Right lung (tissue), 5 donors: ENCODE results near the gene BTBD3. TPM values are rescaled to one million over a fixed set of nuclear protein-coding genes. Genes with fewer than 3 reads are reported as not detected.

Experiments used
- DNase-seq, 2 donors: peaks; one replicate each; pipeline ENCODE4 v3.0.0-alpha.2; 2013
- polyA plus RNA-seq, 5 donors: library from polyadenylated mRNA; unstranded; fragments of 120-200 nt; gene quantifications; one replicate each; pipeline versions ENCODE4 v1.2.1 to v1.2.3, GENCODE V29; 2013; ENCODE audit warnings: inconsistent platforms in 1 of 5, low replicate concordance in 1 of 5; ENCODE audit not compliant: insufficient read length in 5 of 5, insufficient read depth in 1 of 5

The BTBD3 gene
- polyA plus RNA-seq, 5 donors: 48.2 to 74.5 (median 66.2) TPM

DNA sequence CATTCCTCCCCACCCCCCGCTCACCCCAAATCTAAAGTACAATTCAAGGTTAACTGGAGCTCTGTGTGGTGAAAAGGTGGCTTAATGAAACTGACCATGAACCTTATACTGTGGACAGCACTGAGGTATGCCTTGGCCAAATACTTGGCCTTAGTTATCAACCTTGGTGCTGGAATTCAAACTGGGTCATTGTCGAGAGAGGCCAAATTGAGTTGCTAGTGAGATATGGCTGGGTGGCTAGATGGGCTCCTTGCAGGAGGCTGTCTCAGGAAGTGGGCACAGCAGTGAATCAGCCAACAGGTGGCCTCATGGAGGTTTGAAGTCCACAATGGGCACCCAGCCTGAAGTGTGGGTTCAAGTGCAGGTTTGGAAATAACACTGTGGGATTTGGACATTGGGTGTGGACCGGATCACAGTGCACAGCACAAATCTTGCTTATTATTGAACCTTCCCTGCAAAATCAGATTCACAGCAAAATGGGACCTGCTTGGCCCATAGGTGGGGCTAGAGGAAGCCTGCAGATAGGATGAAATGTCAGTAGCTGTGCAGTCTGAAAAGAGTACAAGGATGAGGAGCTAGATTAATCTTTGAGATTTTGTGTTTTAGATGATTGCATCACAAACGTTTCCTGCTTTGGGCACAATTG is 5.6 kb upstream of the BTBD3 start:
- no peak for DNase-seq

DNA sequence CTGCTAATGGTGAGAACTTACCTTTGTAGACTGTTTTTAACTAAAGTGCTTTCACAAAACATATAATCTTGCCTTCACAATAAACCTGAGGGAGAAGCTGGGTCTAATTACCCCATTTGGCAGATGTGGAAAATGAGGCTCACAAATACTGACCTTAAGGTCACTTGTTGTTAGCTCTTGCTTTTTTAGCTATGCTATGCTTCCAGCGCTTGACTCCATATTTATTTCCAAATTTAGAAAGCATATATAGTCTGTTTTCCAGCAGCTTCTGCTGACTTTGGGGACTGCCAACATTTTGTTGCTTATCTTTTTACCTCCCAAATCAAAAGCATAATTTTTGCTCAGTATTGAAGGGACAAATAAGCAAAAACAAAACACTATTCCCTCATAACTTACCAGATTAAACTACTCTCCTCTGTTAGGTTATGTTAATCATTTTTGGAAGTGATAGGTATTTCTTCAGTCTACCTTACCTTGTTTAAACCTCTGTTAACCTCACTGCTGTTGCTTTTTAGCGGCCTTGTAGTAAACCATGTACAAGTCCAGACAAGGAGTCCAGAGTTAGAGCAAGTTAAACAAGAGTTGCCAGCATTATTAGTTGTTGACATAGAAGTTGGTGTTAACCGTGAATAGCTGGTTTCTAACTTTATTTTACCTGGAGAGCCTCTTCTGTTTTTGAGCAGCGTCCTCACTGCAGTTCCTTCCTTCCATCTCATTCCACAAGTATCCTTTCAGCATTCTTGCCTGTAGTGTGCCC is 4.9 kb upstream of the BTBD3 start:
- no peak for DNase-seq

DNA sequence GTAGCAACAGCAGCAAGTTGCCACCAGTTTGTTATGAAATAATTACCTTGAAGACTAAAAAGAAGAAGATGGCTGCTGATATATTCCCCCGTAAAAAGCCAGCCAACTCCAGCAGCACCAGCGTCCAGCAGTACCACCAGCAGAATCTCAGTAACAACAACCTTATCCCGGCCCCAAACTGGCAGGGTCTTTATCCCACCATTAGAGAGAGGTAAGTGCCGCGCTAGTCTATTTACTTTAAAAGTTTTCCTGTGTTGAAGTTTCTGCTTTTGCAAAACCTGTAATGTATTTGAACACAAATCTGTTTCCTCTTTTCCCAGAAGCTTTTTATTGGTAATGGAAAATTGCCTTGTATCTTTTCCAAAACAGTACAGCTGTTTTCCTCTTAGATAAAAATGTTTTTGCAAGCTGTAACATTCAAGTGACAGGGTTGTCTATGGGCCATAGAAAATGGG is 725 bp downstream of the BTBD3 start:
- peak; percentile 53 to 63 for DNase-seq

- DNase-seq: peak; percentile 51 to 65
These were observed 1.3 kb downstream of the BTBD3 start for GRCh38 chr20:11918981-11919380.

- DNase-seq: no peak
These were observed 1.9 kb downstream of the BTBD3 start for GRCh38 chr20:11919581-11919980.

DNA sequence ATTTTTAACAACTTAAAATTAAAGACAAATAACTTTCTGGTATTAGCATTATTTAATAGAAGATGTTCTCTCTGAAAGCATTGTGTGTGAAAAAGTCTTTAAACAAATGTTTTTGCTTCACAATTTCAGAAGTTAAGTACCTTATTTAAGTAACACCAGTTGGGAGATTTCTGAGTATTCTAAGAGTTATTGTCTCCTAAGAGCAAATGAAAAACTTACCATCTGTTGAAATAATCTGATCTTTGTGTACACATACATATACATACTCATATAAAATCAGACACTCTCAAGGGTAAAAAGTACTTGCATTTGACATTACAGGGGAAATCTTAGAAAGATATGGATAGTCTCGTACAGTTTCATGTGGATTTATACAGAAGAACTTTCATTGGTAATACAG is 2.4 kb downstream of the BTBD3 start:
- no peak for DNase-seq

DNA sequence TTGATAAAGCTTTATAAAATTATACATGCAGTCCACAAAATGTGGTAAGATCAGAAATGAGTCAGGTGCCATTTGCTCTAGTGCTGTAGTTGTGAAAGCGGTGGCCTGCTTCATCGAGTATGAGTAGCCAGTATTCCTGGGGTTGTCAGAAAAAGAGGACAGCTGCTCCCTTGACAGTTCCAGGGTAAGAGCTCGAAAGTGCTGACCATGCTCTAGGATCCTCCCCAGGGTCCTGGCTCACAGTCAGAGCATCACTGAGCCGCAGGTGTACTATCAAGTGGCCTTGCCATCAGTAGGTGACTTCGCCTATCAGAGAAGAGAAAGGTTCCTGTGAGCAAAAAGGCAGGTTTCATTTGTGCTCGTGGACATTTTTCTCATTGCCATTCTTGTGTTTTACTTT is 3.6 kb downstream of the BTBD3 start:
- DNase-seq: no peak

DNA sequence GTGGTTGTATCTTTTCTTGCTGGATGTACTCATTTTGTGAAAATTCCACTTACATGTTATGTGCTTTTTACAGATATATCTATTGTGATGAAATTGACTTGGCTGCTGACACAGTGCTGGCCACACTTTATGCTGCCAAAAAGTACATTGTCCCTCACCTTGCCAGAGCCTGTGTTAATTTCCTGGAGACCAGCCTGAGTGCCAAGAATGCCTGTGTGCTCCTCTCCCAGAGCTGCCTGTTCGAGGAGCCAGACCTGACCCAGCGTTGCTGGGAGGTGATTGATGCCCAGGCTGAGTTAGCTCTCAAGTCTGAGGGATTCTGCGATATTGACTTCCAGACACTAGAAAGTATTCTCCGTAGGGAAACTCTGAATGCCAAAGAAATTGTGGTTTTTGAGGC is 4.9 kb downstream of the BTBD3 start:
- DNase-seq: no peak

DNA sequence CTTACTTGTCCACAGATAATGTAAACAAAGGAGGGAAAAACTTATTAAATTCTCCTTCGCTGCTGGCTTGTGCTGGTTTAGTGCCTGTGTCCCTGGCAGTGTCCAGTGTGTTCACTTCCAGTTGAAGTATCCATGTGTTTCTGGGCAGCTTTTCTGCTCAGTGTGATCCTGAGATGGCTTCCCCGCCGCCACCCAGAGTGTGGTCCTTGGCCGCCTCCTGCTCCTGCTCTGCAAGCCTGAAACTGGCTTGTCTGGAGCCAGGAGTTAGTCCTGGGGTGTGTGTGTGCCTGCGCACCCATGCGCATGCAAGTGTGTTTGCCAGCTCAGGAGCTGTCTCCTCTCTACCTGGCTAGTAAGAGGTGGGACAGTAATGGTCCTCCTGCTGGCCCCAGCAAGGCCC is 7.2 kb downstream of the BTBD3 start:
- no peak for DNase-seq

GRCh38 chr20:11926292-11926998 is 8.8 kb downstream of the BTBD3 start:
- DNase-seq: no peak

DNA sequence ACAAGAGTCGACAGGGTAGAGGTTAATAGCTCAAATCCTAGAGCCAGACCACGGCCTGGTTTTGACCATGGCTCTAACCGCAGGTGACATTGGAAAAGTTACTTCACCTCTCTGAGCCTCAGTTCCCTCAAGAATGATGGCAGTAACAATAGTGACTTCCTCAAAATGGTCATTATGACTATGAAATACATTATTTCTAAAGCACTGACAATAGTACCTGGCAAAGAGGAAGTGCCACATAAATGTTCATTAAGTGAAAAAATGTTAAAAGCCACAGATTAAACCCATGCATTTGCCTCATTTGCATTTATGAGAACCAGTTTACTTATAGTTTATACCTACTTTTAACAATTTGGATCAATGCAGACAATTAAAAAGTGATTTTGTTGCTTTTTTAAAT is 12.3 kb downstream of the BTBD3 start:
- no peak for DNase-seq

DNA sequence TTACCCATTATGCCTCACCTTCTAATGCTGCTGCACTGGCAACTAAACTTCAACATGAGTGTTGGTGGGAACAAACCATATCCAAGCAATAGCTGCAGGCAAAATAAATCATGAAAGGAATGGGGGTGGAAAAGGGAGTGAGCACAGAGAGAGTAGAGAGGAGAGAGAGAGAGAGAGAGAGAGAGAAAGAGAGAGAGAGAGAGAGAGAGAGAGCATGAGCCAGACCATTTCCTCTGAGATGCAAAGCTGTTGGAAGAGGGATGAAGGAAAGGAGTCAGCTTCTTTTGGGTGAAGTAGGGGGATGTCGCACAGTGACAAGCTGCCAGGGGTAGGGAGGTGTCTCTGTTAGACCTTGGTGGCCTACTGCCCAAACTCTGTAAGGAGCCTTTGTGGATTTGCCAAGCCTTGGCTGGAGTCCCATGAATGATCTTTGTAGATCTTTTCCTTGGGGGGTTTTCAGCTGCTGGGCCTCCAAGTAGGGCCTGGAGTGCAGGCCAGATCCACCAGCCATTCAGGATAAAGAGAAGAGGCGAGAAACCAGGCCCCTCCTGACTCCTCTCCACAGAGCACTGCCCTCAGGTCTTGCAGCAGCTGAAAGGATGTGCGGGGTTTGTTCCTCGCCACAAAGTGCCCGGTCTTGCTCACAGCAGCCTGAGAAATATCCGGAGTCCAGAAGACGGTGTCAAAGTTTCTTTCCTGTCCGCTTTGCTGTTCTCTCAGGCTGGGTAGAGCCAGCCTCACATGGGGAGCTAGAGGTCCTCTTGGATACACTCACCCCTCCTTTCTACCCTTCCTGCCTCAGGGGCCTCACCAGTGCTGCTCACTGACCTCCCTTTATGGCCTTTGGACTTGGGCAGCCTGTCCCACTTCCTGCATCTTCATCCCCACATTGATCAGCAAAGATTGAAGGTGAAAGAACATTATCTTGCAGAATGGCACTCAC is 17.8 kb downstream of the BTBD3 start:
- peak in 1 of 2 donors; percentile 29 for DNase-seq

DNA sequence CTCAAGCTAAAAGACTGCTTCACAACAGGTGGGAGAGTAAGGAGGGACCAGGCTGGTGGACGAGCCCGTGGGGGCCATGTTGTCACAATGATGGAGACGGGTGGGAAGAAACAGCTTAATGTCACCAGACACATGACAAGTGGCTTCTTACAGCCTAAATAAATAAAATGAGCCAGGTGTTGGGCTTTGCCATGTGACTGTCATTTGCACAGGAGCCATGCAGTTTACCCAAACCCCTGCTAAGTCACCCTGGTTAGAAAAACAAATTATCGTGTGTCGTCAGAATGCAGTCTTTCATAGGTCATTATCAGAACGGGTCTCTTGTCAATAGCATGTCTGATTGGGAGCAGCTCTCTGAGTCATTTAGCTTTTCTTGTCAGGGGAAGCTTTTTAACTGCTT is 18.5 kb downstream of the BTBD3 start:
- DNase-seq: no peak

DNA sequence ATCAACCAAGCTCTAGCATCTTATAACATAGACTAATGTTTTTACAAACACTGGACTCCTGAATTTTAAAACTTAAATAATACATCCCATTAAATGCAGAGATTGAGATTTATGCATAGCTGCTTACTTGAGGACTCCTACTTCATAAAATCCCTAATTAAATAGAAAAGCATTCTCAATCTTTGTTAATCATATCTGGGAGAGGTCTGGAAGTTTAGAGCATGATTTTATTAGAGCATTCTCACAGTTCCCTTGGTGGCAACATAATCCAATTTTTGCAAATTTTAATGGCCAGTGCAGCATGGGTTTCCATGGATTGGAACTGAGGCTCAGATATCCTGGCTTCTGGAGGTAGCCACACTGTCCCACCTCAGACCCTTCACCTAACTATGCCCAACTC is 19.5 kb downstream of the BTBD3 start:
- no peak for DNase-seq

GRCh38 chr20:11941593-11942246 is 24.0 kb downstream of the BTBD3 start:
- DNase-seq: no peak

DNA sequence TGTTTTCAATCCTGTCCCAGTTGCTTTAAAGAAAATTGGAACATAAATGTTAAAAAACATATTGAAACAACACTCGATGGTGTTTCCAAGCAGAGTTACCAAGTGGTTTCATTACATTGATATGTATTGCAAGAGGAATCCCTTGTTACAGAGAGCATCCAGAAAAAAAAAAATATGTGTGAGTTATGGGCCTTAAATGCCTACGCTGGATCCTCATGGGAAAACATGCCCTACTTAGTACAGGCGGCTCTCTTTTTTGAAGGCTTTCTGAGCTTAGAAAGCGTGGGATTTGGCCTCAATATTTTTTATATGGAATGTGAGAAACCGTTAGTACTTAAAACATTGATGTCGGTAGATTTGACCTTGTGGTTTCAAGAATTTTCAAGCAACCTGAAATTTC is 26.1 kb downstream of the BTBD3 start:
- no peak for DNase-seq

- DNase-seq: no peak
These were observed 31.1 kb downstream of the BTBD3 start for GRCh38 chr20:11948806-11949205.

DNA sequence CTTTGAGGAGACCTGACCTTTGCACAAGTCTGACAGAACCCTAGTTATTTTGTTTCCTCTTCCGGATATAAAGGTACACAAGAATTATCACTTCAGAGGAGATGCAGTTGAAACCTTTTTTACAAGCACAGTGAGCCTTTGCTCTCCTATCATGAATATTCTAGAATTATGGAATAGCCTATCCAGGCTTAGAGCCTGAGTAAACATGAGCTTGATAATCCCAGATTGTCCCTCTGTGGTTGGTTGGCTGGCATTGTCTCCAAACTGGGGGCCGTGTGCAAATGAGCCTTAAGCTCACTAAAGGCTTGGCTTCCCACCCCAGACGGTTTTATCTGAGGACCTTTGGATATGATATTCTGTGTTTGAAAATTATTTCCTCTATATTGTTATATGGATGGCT is 32.0 kb downstream of the BTBD3 start:
- DNase-seq: no peak

- DNase-seq: no peak
These were observed 34.0 kb downstream of the BTBD3 start for GRCh38 chr20:11951696-11952095.

DNA sequence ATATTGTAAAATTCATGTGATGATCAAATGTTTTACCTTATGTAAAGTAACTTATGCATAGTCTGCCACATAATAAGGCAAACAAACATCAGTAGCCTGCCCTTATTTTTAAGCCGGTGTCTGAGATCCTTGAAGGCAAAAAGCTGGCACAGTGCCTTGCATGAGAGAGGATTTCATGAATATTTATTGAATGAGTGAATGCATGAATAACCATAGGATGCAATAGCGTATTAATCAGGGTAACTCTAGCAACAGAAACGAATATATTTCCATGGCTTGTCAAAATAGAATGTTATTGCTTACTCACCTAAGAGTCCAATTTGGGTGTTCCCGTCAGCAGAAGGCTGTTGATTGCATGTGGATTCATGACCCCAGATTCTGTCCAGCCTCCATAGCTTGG is 34.9 kb downstream of the BTBD3 start:
- DNase-seq: no peak

DNA sequence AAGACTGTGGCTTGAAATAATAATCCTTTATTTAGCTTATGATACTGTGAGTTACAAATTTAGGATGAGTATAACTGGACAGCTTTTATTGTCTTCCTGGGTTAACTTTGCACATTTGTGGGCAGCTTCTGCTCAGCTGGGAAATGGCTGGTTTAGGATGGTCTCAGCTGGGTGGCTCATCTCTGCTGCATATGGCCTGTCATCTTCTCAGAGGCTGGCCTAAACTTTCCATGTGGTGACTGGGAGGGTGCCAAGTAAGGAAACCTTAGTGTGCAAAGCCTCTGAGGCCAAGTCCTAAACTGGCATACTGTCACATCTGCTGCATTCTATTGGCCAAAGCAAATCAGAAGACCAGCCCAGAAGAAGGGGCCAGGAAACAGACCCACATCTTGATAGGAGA is 40.2 kb downstream of the BTBD3 start:
- DNase-seq: no peak
